ENCODE results near the gene CDK6. TPM values are rescaled to one million over a fixed set of nuclear protein-coding genes. Genes with fewer than 3 reads are reported as not detected.

Gene CDK6
- total RNA-seq, 2 experiments from 2014 or later = 130 to 138 TPM

DNA sequence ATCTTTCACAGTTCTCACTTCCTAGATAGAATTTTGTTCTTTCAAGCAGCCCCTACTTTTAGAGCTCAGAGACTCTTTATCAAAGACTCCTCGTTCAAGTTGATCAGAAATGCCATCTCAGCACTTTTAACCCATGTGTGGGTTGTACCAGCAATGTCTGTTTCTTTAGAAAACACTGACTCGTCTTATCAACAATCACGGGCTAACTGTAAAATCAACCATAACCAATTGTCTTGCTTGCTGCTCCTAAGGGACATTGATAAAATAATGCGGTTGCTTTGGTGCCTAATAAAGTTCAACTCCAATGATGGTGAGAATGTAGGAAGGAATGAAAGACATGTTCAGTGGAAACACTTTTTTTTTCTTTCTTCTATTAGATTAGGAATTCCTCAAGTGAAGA lies 12.9 kb upstream of the CDK6 start:
- no peak for ATAC-seq
- no peaks in the 10 kb centered on the region for H3K36me3 Mint-ChIP-seq (ENCODE audit: low read depth)
- no peaks in the 10 kb centered on the region for H3K9me3 Mint-ChIP-seq
- H3K27ac Mint-ChIP-seq = no peak overlapping the region
- DNase-seq = no peak
- ChIA-PET POLR2A (no interaction called here), CTCF (interaction anchor here (1.2 to 1.4 kb wide), 2 partner anchors 16 to 29 kb away, joined by 3 to 4 read pairs; no protein-coding TSS in a partner anchor)
- intact Hi-C loops (cut with micrococcal nuclease) = no loop called here
- H3K4me1 Mint-ChIP-seq (ENCODE audit: low read depth) = peaks cover 12% of the 10 kb centered on the region
- H3K27me3 Mint-ChIP-seq = peaks cover 11% of the 10 kb centered on the region
- TF ChIP-seq CTCF (IDR thresholded peaks at IDR 0.05) = no peak
- no peak overlapping the region for H3K4me3 Mint-ChIP-seq

DNA sequence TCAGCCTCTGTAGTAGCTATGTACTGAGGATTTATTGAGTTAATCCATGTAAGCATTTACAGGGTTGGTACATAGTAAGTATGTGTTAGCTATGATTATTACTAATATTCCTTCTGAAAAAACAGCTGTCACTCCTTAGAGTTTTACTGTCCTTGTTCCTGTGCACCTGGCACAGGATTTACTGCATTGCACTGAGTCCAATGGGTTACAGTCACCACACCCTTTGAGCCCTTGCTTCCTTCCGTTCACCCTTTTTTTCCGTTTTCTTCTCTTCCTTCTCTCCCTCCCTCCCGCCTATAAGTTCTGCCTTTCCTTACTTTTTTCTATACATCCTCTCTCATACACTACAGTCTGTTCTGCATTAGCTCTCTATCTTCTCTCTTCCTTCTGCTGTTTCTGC lies 12.5 kb upstream of the CDK6 start:
- intact Hi-C loops (cut with micrococcal nuclease) = no loop called here
- TF ChIP-seq CTCF (IDR thresholded peaks at IDR 0.05) = no peak
- Mint-ChIP-seq H3K4me3 (no peak overlapping the region), H3K4me1 (ENCODE audit: low read depth) (peaks cover 10% of the 10 kb centered on the region), H3K9me3 (no peaks in the 10 kb centered on the region), H3K36me3 (ENCODE audit: low read depth) (no peaks in the 10 kb centered on the region), H3K27me3 (peaks cover 12% of the 10 kb centered on the region), H3K27ac (no peak overlapping the region)
- no peak for ATAC-seq
- DNase-seq = no peak
- CTCF ChIA-PET = interaction anchor here (1.2 to 1.4 kb wide), 2 partner anchors 16 to 29 kb away, joined by 3 to 4 read pairs; no protein-coding TSS in a partner anchor
- POLR2A ChIA-PET = interaction anchor here (0.7 kb wide), 1 partner anchor 14 kb away, joined by 3 read pairs; no protein-coding TSS in a partner anchor

- intact Hi-C loops (cut with micrococcal nuclease) = no loop called here
- H3K4me3 Mint-ChIP-seq = no peak overlapping the region
- H3K27me3 Mint-ChIP-seq = peaks cover 13% of the 10 kb centered on the region
- ChIA-PET CTCF (interaction anchor here (1.2 to 1.4 kb wide), 2 partner anchors 15 to 30 kb away, joined by 3 to 4 read pairs; no protein-coding TSS in a partner anchor), POLR2A (interaction anchor here (0.7 kb wide), 1 partner anchor 14 kb away, joined by 3 read pairs; no protein-coding TSS in a partner anchor)
- H3K27ac Mint-ChIP-seq = no peak overlapping the region
- H3K4me1 Mint-ChIP-seq (ENCODE audit: low read depth) = peaks cover 7% of the 10 kb centered on the region
- DNase-seq (no peak), ATAC-seq (no peak)
- no peaks in the 10 kb centered on the region for H3K36me3 Mint-ChIP-seq (ENCODE audit: low read depth)
- peaks cover under 1% of the 10 kb centered on the region for H3K9me3 Mint-ChIP-seq
- TF ChIP-seq CTCF (IDR thresholded peaks at IDR 0.05) = no peak
These were observed 12.1 kb upstream of the CDK6 start for GRCh38 chr7:92848441-92848840.

DNA sequence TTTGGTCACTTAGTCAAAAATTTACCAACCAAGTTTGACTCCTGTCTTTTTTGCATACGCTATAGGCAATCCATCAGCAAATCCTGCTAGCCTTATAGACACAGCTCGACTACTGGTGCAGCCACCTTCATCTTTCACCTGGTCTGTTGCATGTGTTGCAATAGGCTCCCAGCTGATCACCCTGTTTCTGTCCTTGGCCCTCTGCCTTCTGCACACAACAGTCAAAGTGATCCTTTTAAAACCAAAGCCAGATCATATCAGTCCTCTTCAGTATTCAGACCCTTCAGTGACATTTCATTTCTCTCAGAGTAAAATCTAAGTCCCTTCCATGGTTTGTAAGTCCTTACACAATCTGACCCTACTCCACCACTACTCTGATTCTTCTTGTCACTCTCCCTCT lies 10.9 kb upstream of the CDK6 start:
- Mint-ChIP-seq H3K36me3 (ENCODE audit: low read depth) (no peaks in the 10 kb centered on the region), H3K4me1 (ENCODE audit: low read depth) (peaks cover 7% of the 10 kb centered on the region), H3K27ac (no peak overlapping the region), H3K4me3 (no peak overlapping the region), H3K9me3 (peaks cover 3% of the 10 kb centered on the region), H3K27me3 (peaks cover 17% of the 10 kb centered on the region)
- intact Hi-C loops (cut with micrococcal nuclease) = no loop called here
- ATAC-seq (peak; percentile 47), DNase-seq (no peak)
- ChIA-PET CTCF (no interaction called here), POLR2A (no interaction called here)
- no peak for TF ChIP-seq CTCF (IDR thresholded peaks at IDR 0.05)

DNA sequence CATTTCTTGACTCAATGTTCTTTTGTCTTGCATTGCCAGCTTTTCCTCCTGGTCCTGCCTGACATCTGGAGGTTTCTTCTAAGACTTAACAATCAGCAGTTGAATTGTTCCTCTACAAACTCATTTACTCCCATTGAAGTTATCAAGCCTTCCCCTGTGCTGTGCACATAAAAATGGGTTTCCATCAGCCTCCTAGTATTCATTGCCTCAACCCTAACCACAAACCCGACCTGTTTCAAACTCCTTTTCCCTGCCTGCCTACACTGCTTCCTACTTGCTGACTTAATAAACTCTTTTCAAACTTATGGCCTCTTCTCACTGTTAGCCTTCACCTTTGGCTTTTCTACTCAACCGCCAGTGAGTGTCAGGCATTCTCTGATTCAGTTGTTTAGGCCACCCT lies 9.4 kb upstream of the CDK6 start:
- DNase-seq = no peak
- Mint-ChIP-seq H3K9me3 (peaks cover 3% of the 10 kb centered on the region), H3K36me3 (ENCODE audit: low read depth) (no peaks in the 10 kb centered on the region), H3K27ac (no peak overlapping the region), H3K4me1 (ENCODE audit: low read depth) (peaks cover 15% of the 10 kb centered on the region), H3K27me3 (peaks cover 27% of the 10 kb centered on the region), H3K4me3 (no peak overlapping the region)
- intact Hi-C loops (cut with micrococcal nuclease) = no loop called here
- TF ChIP-seq CTCF (IDR thresholded peaks at IDR 0.05) = no peak
- CTCF ChIA-PET = interaction anchor here (1.4 to 1.6 kb wide), 2 partner anchors 13 to 225 kb away, joined by 3 to 4 read pairs; no protein-coding TSS in a partner anchor
- POLR2A ChIA-PET = no interaction called here
- no peak for ATAC-seq

Measured in activated CD8-positive, alpha-beta T cell treated with anti-CD3 and anti-CD28 coated beads for 36 hours (primary cell).